ENCODE data around the gene PNMA8C.
"Not testable (repeated sequence)": the region's sequence is repeated elsewhere in the genome, so short reads cannot be mapped to it uniquely, and the experiment has no call there.

The PNMA8C gene

GRCh38 chr19:46386996-46387712 lies 41.6 kb downstream of the PNMA8C start:
- no peak for DNase-seq

GRCh38 chr19:46386151-46386550 lies 42.6 kb downstream of the PNMA8C start:
- no peak for DNase-seq

GRCh38 chr19:46385636-46386035 lies 43.1 kb downstream of the PNMA8C start:
- DNase-seq: no peak

- no peak for DNase-seq
These were observed 44.3 kb downstream of the PNMA8C start for GRCh38 chr19:46384396-46384795.

GRCh38 chr19:46383846-46384245 lies 44.9 kb downstream of the PNMA8C start:
- no peak for DNase-seq

- no peak for DNase-seq
These were observed 45.4 kb downstream of the PNMA8C start for GRCh38 chr19:46383171-46383815.

- DNase-seq: no peak
These were observed 46.9 kb downstream of the PNMA8C start for GRCh38 chr19:46381756-46382345.

- DNase-seq: no peak
These were observed 47.4 kb downstream of the PNMA8C start for GRCh38 chr19:46381346-46381745.

GRCh38 chr19:46380690-46381089 lies 48.0 kb downstream of the PNMA8C start:
- no peak for DNase-seq

GRCh38 chr19:46378268-46378667 lies 50.5 kb downstream of the PNMA8C start:
- no peak for DNase-seq

GRCh38 chr19:46376241-46377153 lies 52.2 kb downstream of the PNMA8C start:
- DNase-seq: no peak

- DNase-seq: not testable (repeated sequence)
These were observed 53.2 kb downstream of the PNMA8C start for GRCh38 chr19:46375476-46376067.
